Measurements from ENCODE around the gene EMILIN3. TPM values are rescaled to one million over a fixed set of nuclear protein-coding genes. Genes with fewer than 3 reads are reported as not detected.

The EMILIN3 gene
- total RNA-seq, 4 donors from 2014 or later, result 0.13 to 0.76 (median 0.44) TPM; not detected in 1

DNA sequence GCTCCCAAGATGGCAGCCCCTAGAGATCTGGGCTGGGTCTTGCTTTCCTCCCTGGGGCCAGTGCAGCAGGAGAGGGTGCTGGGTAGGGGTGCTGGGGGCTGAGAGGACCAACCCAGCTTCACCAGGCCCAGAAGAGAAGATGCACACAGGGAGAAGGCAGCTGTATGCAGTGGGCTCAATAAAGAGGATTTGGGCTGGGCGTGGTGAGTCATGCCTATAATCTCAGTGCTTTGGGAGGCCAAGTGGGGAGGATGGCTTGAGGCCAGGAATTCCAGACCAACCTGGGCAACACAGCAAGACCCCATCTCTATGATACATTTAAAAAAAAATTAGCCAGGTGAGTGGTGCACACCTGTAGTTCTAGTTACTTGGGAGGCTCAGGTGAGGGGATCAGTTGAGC is 25.7 kb upstream of the EMILIN3 start:
- Histone ChIP-seq H3K4me3 (no peak overlapping the region), H3K27me3 (no peaks in the 10 kb centered on the region), H3K36me3 (no peaks in the 10 kb centered on the region), H3K27ac (peak overlapping the region in 3 of 4 donors; percentile 2 to 50 (median 14)), H3K4me1 (peaks cover 12 to 67% (median 35%) of the 10 kb centered on the region in 3 donors), H3K9me3 (no peaks in the 10 kb centered on the region)
- 78 to 86% methylated on average over 1 of the region's 1 CpG for WGBS, 2 donors
- DNase-seq, result no peak
- intact Hi-C loops (cut with DNase I), result no loop called here
- TF ChIP-seq POLR2A (IDR thresholded peaks at IDR 0.05) (no peak), CTCF (IDR thresholded peaks at IDR 0.05) (no peak)

DNA sequence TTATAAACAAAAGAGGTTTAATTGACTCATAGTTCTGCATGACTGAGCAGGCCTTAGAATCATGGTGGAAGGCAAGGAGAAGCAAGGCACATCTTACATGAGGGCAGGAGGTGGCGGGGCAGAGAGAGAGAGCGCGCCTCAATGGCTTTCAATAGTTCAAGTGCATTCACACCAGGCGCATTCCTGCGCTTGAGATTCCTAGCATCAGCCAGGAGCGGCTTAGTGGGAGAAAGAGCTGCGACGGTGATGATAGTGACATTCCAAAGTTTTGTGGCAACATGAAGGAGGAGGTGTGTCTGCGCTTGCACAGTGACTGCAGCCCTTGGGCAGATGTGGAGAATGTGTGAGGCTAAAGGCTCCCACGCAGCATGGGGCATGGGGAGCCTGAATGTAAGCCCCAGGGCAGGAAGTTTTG is 25.0 kb upstream of the EMILIN3 start:
- no peak for DNase-seq
- no peak for TF ChIP-seq POLR2A (IDR thresholded peaks at IDR 0.05)
- TF ChIP-seq CTCF (IDR thresholded peaks at IDR 0.05), result no peak
- intact Hi-C loops (cut with DNase I), result no loop called here
- no peaks in the 10 kb centered on the region for H3K9me3 ChIP-seq
- peaks cover 12 to 69% (median 35%) of the 10 kb centered on the region in 3 donors for H3K4me1 ChIP-seq
- H3K27me3 ChIP-seq, result no peaks in the 10 kb centered on the region
- no peaks in the 10 kb centered on the region for H3K36me3 ChIP-seq
- WGBS, 2 donors, result 56 to 68% methylated on average over 10 of the region's 10 CpGs
- no peak overlapping the region for H3K4me3 ChIP-seq
- H3K27ac ChIP-seq, result peak overlapping the region in 2 of 4 donors; percentile 14 to 50

GRCh38 chr20:41390889-41391288 is 24.3 kb upstream of the EMILIN3 start:
- intact Hi-C loops (cut with DNase I), result no loop called here
- Histone ChIP-seq H3K27me3 (no peaks in the 10 kb centered on the region), H3K4me3 (no peak overlapping the region), H3K27ac (no peak overlapping the region), H3K36me3 (no peaks in the 10 kb centered on the region), H3K4me1 (peaks cover 12 to 65% (median 29%) of the 10 kb centered on the region in 3 donors), H3K9me3 (no peaks in the 10 kb centered on the region)
- no peak for TF ChIP-seq POLR2A (IDR thresholded peaks at IDR 0.05)
- no peak for TF ChIP-seq CTCF (IDR thresholded peaks at IDR 0.05)
- no peak for DNase-seq
- WGBS, 2 donors, result 89 to 90% methylated on average over 3 of the region's 3 CpGs

- intact Hi-C loops (cut with DNase I), result no loop called here
- H3K4me1 ChIP-seq, result peaks cover 5 to 31% (median 8%) of the 10 kb centered on the region in 3 donors
- DNase-seq, result no peak
- no peaks in the 10 kb centered on the region for H3K9me3 ChIP-seq
- no peak overlapping the region for H3K4me3 ChIP-seq
- H3K27ac ChIP-seq, result no peak overlapping the region
- 33 to 71% methylated on average over 4 to 8 of the region's 9 CpGs for WGBS, 2 donors
- H3K36me3 ChIP-seq, result no peaks in the 10 kb centered on the region
- TF ChIP-seq CTCF (IDR thresholded peaks at IDR 0.05) (no peak), POLR2A (IDR thresholded peaks at IDR 0.05) (no peak)
- no peaks in the 10 kb centered on the region for H3K27me3 ChIP-seq
These were observed 20.8 kb upstream of the EMILIN3 start for GRCh38 chr20:41387444-41387851.

DNA sequence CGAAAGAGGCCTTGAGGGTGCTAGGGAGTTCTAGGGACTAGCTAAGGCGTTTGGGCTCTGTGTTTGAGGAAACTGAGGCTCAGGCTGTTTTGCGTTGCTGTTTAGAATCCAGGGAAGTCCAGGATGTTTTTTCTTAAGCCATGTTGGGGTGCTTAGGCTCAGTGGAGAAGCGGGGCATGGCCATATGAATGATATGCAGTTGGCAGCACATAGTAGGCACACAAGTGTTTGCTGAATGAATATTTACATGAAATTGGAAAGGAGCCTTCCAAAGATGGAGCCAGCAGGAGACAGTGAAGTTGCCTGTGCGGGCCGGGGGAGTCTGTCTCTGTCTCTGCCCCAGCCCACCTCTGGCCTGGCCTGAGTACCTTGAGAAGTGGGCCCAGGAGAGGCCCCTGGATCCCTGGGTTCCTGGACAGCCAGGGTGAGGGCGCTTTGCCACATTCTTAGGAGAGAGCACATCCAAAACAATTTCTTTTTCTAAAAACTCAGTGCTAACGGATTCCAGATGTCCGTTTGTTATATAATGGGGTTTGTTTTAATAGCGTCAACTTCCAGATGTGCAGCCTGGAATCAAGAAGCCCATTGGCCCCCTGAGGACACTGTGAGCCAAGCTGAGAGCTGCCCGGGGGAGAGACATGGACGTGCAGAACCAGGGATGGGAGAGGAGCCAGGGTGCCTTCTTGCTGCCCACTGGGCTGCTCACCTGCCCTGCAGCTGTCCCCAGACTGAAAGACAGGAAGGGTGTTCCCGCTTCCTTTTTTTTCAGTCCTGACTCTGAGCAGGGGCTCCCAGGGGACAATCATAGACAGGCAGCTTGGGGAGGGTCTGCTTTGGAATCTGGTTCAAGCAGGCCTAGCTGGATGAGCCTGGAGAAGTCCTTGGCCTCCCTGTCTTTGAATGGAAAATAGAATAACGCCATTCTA is 20.1 kb upstream of the EMILIN3 start:
- 62 to 65% methylated on average over 7 to 11 of the region's 14 CpGs for WGBS, 2 donors
- intact Hi-C loops (cut with DNase I), result no loop called here

More for the DNA sequence above, 20.1 kb upstream of the EMILIN3 start:
- DNase-seq, result no peak
- no peak overlapping the region for H3K27ac ChIP-seq
- H3K4me1 ChIP-seq, result peaks cover under 1 to 24% (median 1%) of the 10 kb centered on the region in 3 donors
- no peaks in the 10 kb centered on the region for H3K27me3 ChIP-seq
- no peaks in the 10 kb centered on the region for H3K36me3 ChIP-seq
- TF ChIP-seq CTCF (IDR thresholded peaks at IDR 0.05), result no peak
- no peak for TF ChIP-seq POLR2A (IDR thresholded peaks at IDR 0.05)
- no peak overlapping the region for H3K4me3 ChIP-seq
- H3K9me3 ChIP-seq, result no peaks in the 10 kb centered on the region

Measured in esophagus squamous epithelium (tissue), 5 donors.